H1 (cell line): ENCODE results near the gene PAXX. TPM values are rescaled to one million over a fixed set of nuclear protein-coding genes. Genes with fewer than 3 reads are reported as not detected.

Experiments used
- CTCF ChIA-PET: fragments of 300-600 bp; sonication (Branson Sonifier 250); formaldehyde crosslinking; loops from one replicate; lab custom pipeline; 2021; ENCODE audit not compliant: partially characterized antibody; lab: Charles Lee
- POLR2A ChIA-PET: fragments of 300-600 bp; sonication (Branson Sonifier 250); formaldehyde crosslinking; loops from one replicate; lab custom pipeline; 2021; ENCODE audit warnings: inconsistent platforms; ENCODE audit not compliant: partially characterized antibody; lab: Charles Lee
- DNase-seq, 2 experiments: peaks; one replicate each; pipeline versions ENCODE4 v3.0.0 to v3.0.0-alpha.2; 2010 to 2022; ENCODE audit warnings: low spot score in 2 of 2, low read depth in 1 of 2, mixed read lengths in 1 of 2
- FAIRE-seq: peaks from 2 replicates; lab custom pipeline; 2011; peaks lifted over from hg19 to GRCh38; lab: Jason Lieb, UNC
- H2AFZ ChIP-seq: 2 replicates; pipeline ENCODE4 v1.8.1; 2012; ENCODE audit warnings: low read length, inconsistent platforms
- H2AK5ac ChIP-seq: 2 replicates; pipeline ENCODE4 v1.6.1; 2013; ENCODE audit warnings: low read depth, low read length
- H2BK120ac ChIP-seq: replicated peaks from 2 replicates; pipeline ENCODE3; 2013; ENCODE audit warnings: low read depth, low read length, inconsistent platforms
- H2BK12ac ChIP-seq: 2 replicates; pipeline ENCODE4 v1.6.1; 2013; ENCODE audit warnings: low read depth, low read length
- H2BK15ac ChIP-seq: 2 replicates; pipeline ENCODE4 v1.6.1; 2013; ENCODE audit warnings: low read length
- H2BK20ac ChIP-seq: 2 replicates; pipeline ENCODE4 v1.6.1; 2013; ENCODE audit warnings: low read length
- H2BK5ac ChIP-seq: 2 replicates; pipeline ENCODE4 v1.6.1; 2013; ENCODE audit warnings: low read depth, low read length
- H3K14ac ChIP-seq: 2 replicates; pipeline ENCODE4 v1.6.1; 2013; ENCODE audit warnings: inconsistent platforms; ENCODE audit not compliant: insufficient read length
- H3K18ac ChIP-seq: 2 replicates; pipeline ENCODE4 v1.6.1; 2013; ENCODE audit warnings: low read length; ENCODE audit errors: extremely low read depth
- H3K23ac ChIP-seq: 2 replicates; pipeline ENCODE4 v1.6.1; 2013; ENCODE audit warnings: inconsistent platforms; ENCODE audit not compliant: insufficient read length
- H3K23me2 ChIP-seq: 2 replicates; pipeline ENCODE4 v1.6.1; 2013; ENCODE audit warnings: low read depth, low read length
- H3K27ac ChIP-seq: 2 replicates; pipeline ENCODE4 v1.6.1; 2011; ENCODE audit warnings: low read depth, low read length, inconsistent platforms
- H3K27me3 ChIP-seq, 4 experiments: replicated peaks in 1 of 4; 1 replicate in 1 of 4; 2 replicates in 3 of 4; pipeline versions ENCODE4 v1.6.1 to v1.8.1; 2011 to 2013; ENCODE audit warnings: low read length in 3 of 4, mild to moderate bottlenecking in 3 of 4, inconsistent platforms in 2 of 4, mixed read lengths in 2 of 4, moderate library complexity in 1 of 4; ENCODE audit not compliant: control insufficient read depth in 3 of 4, insufficient read depth in 3 of 4; ENCODE audit errors: extremely low read depth in 1 of 4
- H3K36me3 ChIP-seq, 4 experiments: 2 replicates each; pipeline versions ENCODE4 v1.6.1 to v1.8.1; 2011 to 2013; ENCODE audit warnings: mild to moderate bottlenecking in 4 of 4, low read length in 3 of 4, moderate library complexity in 2 of 4, control low read depth in 1 of 4, inconsistent platforms in 1 of 4; ENCODE audit not compliant: insufficient read depth in 4 of 4, control insufficient read depth in 2 of 4
- H3K4ac ChIP-seq: replicated peaks from 2 replicates; pipeline ENCODE3; 2013; ENCODE audit warnings: low read length, low read depth, mixed read lengths, inconsistent platforms; ENCODE audit not compliant: insufficient read length
- H3K4me1 ChIP-seq, 4 experiments: replicated peaks in 1 of 4; 1 replicate in 1 of 4; 2 replicates in 3 of 4; pipeline versions ENCODE4 v1.6.1 to v1.8.1; 2011 to 2013; ENCODE audit warnings: low read length in 3 of 4, inconsistent platforms in 2 of 4, mixed read lengths in 1 of 4; ENCODE audit not compliant: insufficient read depth in 4 of 4, control insufficient read depth in 3 of 4
- H3K4me2 ChIP-seq, 2 experiments: 2 replicates each; pipeline versions ENCODE4 v1.6.1 to v1.8.1; 2011 to 2013; ENCODE audit warnings: low read depth in 2 of 2, low read length in 2 of 2, control low read depth in 1 of 2, inconsistent platforms in 1 of 2, mild to moderate bottlenecking in 1 of 2; ENCODE audit not compliant: insufficient read depth in 1 of 2
- H3K4me3 ChIP-seq, 4 experiments: fragments of 200-600, 300-600 bp in 1 of 4; sonication (generic), shearing (Covaris generic), sonication (Bioruptor Twin) in 1 of 4; 2 replicates each; pipeline versions ENCODE4 v1.5.1 to v1.8.1; 2011 to 2016; ENCODE audit warnings: low read length in 4 of 4, low read depth in 3 of 4, control low read depth in 2 of 4, inconsistent platforms in 2 of 4, mild to moderate bottlenecking in 2 of 4, mixed read lengths in 1 of 4, moderate library complexity in 1 of 4; ENCODE audit not compliant: insufficient read depth in 2 of 4; ENCODE audit errors: extremely low read depth in 1 of 4
- H3K56ac ChIP-seq: replicated peaks from 2 replicates; pipeline ENCODE3; 2013; ENCODE audit warnings: low read depth, mild to moderate bottlenecking, mixed read lengths, low read length, inconsistent platforms; ENCODE audit not compliant: insufficient read length
- H3K79me1 ChIP-seq: 2 replicates; pipeline ENCODE4 v1.6.1; 2013; ENCODE audit warnings: low read depth, low read length, control low read depth
- H3K79me2 ChIP-seq, 2 experiments: 2 replicates each; pipeline versions ENCODE4 v1.6.1 to v1.8.1; 2012 to 2013; ENCODE audit warnings: low read length in 2 of 2, mild to moderate bottlenecking in 2 of 2, inconsistent platforms in 1 of 2; ENCODE audit not compliant: insufficient read depth in 2 of 2, control insufficient read depth in 1 of 2
- H3K9ac ChIP-seq, 4 experiments: replicated peaks in 1 of 4; 1 replicate in 1 of 4; 2 replicates in 3 of 4; pipeline versions ENCODE4 v1.6.1 to v1.8.1; 2011 to 2013; ENCODE audit warnings: low read depth in 3 of 4, low read length in 3 of 4, control low read depth in 2 of 4, mild to moderate bottlenecking in 2 of 4, moderate library complexity in 2 of 4, inconsistent platforms in 1 of 4; ENCODE audit errors: extremely low read depth in 1 of 4
- H3K9me3 ChIP-seq, 2 experiments: 2 replicates each; pipeline versions ENCODE4 v1.6.1 to v1.8.1; 2012 to 2013; ENCODE audit warnings: mild to moderate bottlenecking in 2 of 2, moderate library complexity in 2 of 2, control low read depth in 1 of 2, inconsistent platforms in 1 of 2, low read depth in 1 of 2, low read length in 1 of 2, mixed read lengths in 1 of 2; ENCODE audit not compliant: insufficient read depth in 2 of 2
- H4K20me1 ChIP-seq, 2 experiments: replicated peaks in 1 of 2; 2 replicates each; pipeline versions ENCODE3 to v1.8.1; 2011 to 2013; ENCODE audit warnings: inconsistent platforms in 2 of 2, low read length in 2 of 2, mild to moderate bottlenecking in 1 of 2; ENCODE audit not compliant: insufficient read depth in 2 of 2, control insufficient read depth in 1 of 2
- H4K5ac ChIP-seq: 2 replicates; pipeline ENCODE4 v1.6.1; 2013; ENCODE audit warnings: low read length, low read depth, mixed read lengths, inconsistent platforms; ENCODE audit not compliant: insufficient read length
- H4K8ac ChIP-seq: 2 replicates; pipeline ENCODE4 v1.8.0; 2013; ENCODE audit warnings: mild to moderate bottlenecking, moderate library complexity, low read length, inconsistent platforms; ENCODE audit not compliant: insufficient read depth; ENCODE audit errors: extremely low read depth
- H4K91ac ChIP-seq: replicated peaks from 2 replicates; pipeline ENCODE3; 2013; ENCODE audit warnings: low read length, mixed read lengths, inconsistent platforms; ENCODE audit not compliant: insufficient read length
- RBBP5 ChIP-seq: IDR thresholded peaks from 2 replicates; pipeline ENCODE4 v1.7.1; 2012; ENCODE audit warnings: low read depth, mild to moderate bottlenecking, inconsistent platforms, low read length, moderate library complexity, borderline replicate concordance
- TEAD4 ChIP-seq: IDR thresholded peaks from 2 replicates; pipeline ENCODE4 v1.6.1; 2012; ENCODE audit warnings: low read depth, low read length, inconsistent platforms, mixed read lengths
- WGBS, 2 experiments: shearing (Covaris generic) in 1 of 2; methylation state at CpG; one replicate each; pipeline versions ENCODE4 v1.1.6 to v1.1.7; 2013 to 2015; ENCODE audit warnings: low lambda C conversion rate in 2 of 2, mixed read lengths in 2 of 2, inconsistent platforms in 1 of 2, low coverage in 1 of 2, missing lambda C conversion rate in 1 of 2; ENCODE audit not compliant: insufficient replicate concordance in 2 of 2, insufficient coverage in 1 of 2, insufficient read length in 1 of 2; ENCODE audit errors: extremely low coverage in 1 of 2, missing lambda C conversion rate in 1 of 2; 5-methylcytosine and 5-hydroxymethylcytosine counted together
- polyA plus RNA-seq, 7 experiments: library from polyadenylated mRNA; depleted of rRNA in 3 of 7; stranded (reverse) in 5 of 7; unstranded in 2 of 7; fragments of >200 nt in 5 of 7; fragments of 200-250 nt in 2 of 7; gene quantifications; 1 replicate in 5 of 7; 2 replicates in 1 of 7; 4 replicates in 1 of 7; pipeline versions ENCODE4 v1.2.1 to v1.2.3, GENCODE V29; 2011 to 2013; ENCODE audit warnings: missing spikeins in 2 of 7, mixed read lengths in 2 of 7
- total RNA-seq: library from RNA; stranded (reverse); fragmentation: NEBNext Ultra II Directional; extraction: Animal tissue kit (Norgen Biotek cat#: 25700); gene quantifications from 2 replicates; pipeline ENCODE4 v1.2.1, GENCODE V29; 2021

PAXX gene
- total and polyA plus RNA-seq, 2 of the 8 experiments (the other 6 are each of a cell fraction or from before 2014, with no cell fraction given), result 43.4 to 45.9 TPM

DNA sequence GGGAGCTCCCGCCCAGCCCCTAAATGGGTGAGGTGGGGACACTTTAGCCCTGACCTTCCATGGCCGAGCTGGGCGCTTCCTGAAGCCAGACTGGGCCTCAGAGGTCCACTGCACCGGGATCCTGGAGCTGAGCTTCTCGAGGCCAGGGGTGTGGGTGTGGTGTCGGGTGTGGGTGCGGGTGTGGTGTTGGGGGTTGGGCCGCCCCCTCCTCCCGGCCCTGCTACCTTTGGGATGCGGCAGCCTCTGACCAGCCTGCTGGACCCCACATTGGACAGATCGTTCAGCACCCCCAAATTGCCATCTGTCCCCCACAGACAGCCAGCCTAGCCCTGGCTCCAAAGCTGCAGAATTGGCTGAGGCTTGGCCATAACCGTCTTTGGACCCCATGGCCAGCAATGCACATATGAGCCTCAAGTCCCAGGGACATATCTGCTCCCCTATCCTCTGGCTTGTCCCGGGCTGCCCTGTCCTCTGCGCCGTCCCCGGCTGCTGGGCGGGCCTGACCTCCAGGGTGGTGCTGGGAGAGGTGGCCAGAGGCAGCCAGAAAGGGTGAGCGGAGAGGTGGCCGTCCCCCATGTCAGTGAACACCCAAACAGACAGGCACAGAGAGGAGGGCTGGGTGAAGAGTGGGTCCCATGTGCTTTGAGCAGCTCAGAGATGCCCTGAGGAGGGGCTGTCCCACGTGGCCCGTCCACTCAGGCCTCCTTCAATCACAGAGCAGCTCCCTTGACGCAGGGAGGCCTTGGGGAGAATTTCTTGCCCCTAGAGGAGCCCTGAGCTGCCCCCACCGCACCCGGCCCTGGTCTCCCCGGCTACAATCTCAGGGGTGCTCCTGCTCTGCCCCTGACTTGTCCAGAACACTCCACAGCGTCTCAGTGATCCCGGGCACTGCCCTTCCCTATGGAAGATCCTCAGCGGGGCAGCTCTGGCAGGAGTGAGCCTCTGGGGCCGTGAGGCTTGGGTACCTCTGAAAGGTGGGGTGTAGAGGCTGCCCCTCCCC lies 18.3 kb upstream of the PAXX start:
- Histone ChIP-seq H3K4me1 (peaks cover 0 to 11% (median 4%) of the 10 kb centered on the region in 4 experiments; a peak in 5 of 7 replicates), H3K18ac (no peak overlapping the region), H3K23me2 (peaks cover 8% of the 10 kb centered on the region; the same call in 1 of the 2 replicates), H3K14ac (no peak overlapping the region), H3K36me3 (no peaks in the 10 kb centered on the region), H3K79me2 (no peaks in the 10 kb centered on the region), H2BK15ac (no peak overlapping the region), H2BK5ac (no peak overlapping the region), H2AFZ (no peak overlapping the region), H2BK120ac (no peak overlapping the region), H4K5ac (no peak overlapping the region), H4K8ac (peak overlapping the region; percentile 79; the same call in 1 of the 2 replicates), H3K4ac (no peak overlapping the region), H3K23ac (no peak overlapping the region), H3K9me3 (no peaks in the 10 kb centered on the region), H4K91ac (no peak overlapping the region), H3K27ac (no peak overlapping the region), H2BK12ac (no peak overlapping the region), H3K4me3 (no peak overlapping the region), H2AK5ac (no peak overlapping the region), H4K20me1 (peaks cover 0 to 2% of the 10 kb centered on the region in 2 experiments), H3K56ac (no peak overlapping the region), H3K4me2 (no peak overlapping the region), H3K9ac (no peak overlapping the region), H3K27me3 (peaks cover 0 to 5% (median 2%) of the 10 kb centered on the region in 4 experiments; a peak in 2 of 7 replicates), H2BK20ac (no peak overlapping the region), H3K79me1 (no peaks in the 10 kb centered on the region)
- 87% methylated on average over 23 of the region's 29 CpGs; no CpG with 5 or more reads in 1 of the 2 experiments for WGBS, 2 experiments
- CTCF ChIA-PET, result interaction anchor here (0.6 to 9.4 kb wide), 24 partner anchors 9 to 1370 kb away, joined by 3 to 45 read pairs (median 6); partner anchors contain the start of genes ABCA2, CLIC3, LCN12 and SAPCD2
- POLR2A ChIA-PET, result interaction anchor here (1.4 to 2.8 kb wide), 3 partner anchors 8 to 22 kb away, joined by 3 to 10 read pairs (median 5); partner anchors contain the start of gene CLIC3
- TF ChIP-seq TEAD4 (no peak), RBBP5 (no peak)
- FAIRE-seq, result no peak
- DNase-seq, result no peak
